ENCODE measurements around the gene PRSS27. TPM values are rescaled to one million over a fixed set of nuclear protein-coding genes. Genes with fewer than 3 reads are reported as not detected.
"Not testable (repeated sequence)": the region's sequence is repeated elsewhere in the genome, so short reads cannot be mapped to it uniquely, and the experiment has no call there.

PRSS27 gene
- total RNA-seq, 6 donors from 2014 or later: 0.91 to 8.1 (median 1.8) TPM

DNA sequence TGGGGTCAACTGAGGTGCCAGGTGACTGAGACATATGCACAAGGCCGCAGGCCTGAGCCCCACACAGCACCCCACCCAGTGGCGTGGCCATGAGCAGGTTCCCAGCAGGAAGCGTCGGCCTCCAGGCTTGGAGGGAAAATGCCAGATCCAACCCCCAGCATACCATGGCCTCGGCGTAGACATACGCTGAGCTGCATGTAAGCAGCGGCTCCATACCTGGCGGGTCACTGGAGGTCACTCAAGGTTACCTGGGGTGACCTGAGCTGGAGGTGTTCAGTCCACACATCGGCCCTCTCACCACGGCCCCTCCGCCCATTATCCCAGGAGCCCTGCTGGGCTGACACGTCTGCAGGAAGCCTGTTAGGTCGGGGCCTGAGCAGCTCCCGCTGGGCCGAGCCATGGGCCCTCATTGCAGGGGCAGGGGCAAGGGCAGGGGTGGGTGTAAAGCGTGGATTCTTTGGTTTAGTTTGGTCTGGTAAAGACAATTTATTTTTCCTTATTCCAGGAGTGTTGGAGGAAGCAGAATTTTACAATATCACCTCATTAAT lies 22.5 kb downstream of the PRSS27 start:
- 89 to 95% methylated on average over 10 to 17 of the region's 17 CpGs for WGBS, 2 donors
- peaks cover 20 to 60% (median 59%) of the 10 kb centered on the region in 4 donors for H3K36me3 ChIP-seq
- no peak for TF ChIP-seq POLR2AphosphoS5 (IDR thresholded peaks at IDR 0.05)
- TF ChIP-seq EP300 (IDR thresholded peaks at IDR 0.05): no peak
- TF ChIP-seq CTCF (IDR thresholded peaks at IDR 0.05): no peak
- TF ChIP-seq POLR2A (IDR thresholded peaks at IDR 0.05): no peak

DNA sequence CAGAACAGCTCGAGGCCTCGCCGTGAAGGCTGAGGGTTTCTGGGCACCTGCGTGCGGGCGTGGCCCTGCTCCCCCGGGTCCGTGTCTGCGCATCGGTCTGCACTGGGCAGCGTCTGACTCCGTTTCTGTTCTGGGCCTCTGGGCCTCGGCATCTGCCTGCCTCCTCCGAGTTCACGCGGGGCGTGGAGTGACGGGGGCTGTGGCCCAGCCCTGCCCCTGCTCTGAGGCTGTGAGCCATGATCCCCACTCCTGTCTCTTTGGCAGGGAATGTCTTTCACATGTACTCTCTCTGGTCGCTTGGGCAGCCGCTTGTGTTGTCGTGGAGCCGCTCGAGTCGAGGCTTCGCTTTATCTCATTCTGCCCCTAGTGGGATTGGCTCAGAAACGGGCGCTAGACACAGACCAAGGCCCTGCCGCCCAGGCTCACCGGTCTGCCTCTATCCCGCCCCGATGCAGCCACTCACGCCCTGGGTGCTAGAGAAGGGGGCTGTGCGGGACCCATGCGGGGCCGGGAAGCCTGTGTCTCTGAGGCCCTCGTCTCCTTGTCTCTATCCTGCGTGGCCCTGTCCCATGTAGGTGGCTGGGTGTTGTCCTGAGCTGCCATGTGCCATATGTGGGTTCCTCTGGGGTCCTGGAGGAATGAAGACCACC lies 23.3 kb downstream of the PRSS27 start:
- 90 to 94% methylated on average over 12 to 30 of the region's 37 CpGs for WGBS, 2 donors

More for the DNA sequence above, 22.5 kb downstream of the PRSS27 start:
- DNase-seq: peak in 1 of 2 donors; percentile 66
- H3K9me3 ChIP-seq: no peaks in the 10 kb centered on the region
- ATAC-seq (ENCODE audit: low FRiP score in 2 of 2): no peak
- no peak overlapping the region for H3K4me3 ChIP-seq
- H3K27ac ChIP-seq: no peak overlapping the region
- H3K27me3 ChIP-seq: no peaks in the 10 kb centered on the region
- peaks cover 0 to 11% (median 7%) of the 10 kb centered on the region in 4 donors for H3K4me1 ChIP-seq

DNA sequence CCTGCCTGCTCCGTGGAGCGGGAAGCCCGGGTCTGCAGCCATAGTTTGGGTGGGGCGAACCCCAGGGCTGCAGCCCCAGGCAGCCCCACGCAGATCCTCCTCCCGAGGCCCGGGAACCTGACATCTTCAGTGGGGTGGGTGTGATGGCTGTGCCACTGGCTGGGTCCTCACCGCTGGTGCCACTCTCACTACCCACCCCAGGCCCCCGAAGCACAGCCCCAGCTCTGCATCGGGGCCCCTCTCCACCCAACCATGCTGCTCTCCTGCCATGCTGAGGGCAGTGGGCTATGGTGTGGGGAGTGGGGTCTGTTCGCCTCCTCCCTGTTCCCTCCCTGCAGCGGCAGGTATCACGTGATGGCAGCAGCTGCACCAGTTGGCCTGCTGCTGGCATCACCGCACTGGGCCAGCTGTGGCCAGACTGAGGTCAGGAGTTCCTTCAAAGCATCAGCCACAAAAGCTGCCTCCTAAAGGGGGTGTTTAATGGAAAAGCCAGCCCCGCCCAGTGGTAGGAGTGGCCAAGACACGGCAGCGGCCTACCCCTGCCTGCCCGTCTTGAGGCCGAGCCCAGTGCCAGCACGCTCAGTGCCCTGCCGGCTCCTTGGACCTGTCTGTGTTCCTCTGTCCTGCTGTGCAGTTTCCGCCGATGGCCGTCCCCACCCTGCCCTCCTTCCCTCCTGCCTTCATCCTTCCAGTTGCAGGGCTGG lies 26.9 kb downstream of the PRSS27 start:
- H3K4me3 ChIP-seq: no peak overlapping the region
- H3K4me1 ChIP-seq: peaks cover 0 to 27% (median 15%) of the 10 kb centered on the region in 4 donors
- ATAC-seq (ENCODE audit: low FRiP score in 2 of 2): no peak
- H3K27me3 ChIP-seq: no peaks in the 10 kb centered on the region
- H3K27ac ChIP-seq: no peak overlapping the region
- WGBS, 2 donors: 75 to 77% methylated on average over 10 to 20 of the region's 24 CpGs
- no peaks in the 10 kb centered on the region for H3K9me3 ChIP-seq
- DNase-seq: peak in 1 of 2 donors; percentile 74
- no peak for TF ChIP-seq CTCF (IDR thresholded peaks at IDR 0.05)
- TF ChIP-seq POLR2AphosphoS5 (IDR thresholded peaks at IDR 0.05): no peak
- TF ChIP-seq POLR2A (IDR thresholded peaks at IDR 0.05): no peak
- TF ChIP-seq EP300 (IDR thresholded peaks at IDR 0.05): no peak
- H3K36me3 ChIP-seq: peaks cover 0 to 30% (median 22%) of the 10 kb centered on the region in 4 donors

More for the DNA sequence above, 23.3 kb downstream of the PRSS27 start:
- Histone ChIP-seq H3K4me1 (peaks cover 0 to 18% (median 12%) of the 10 kb centered on the region in 4 donors), H3K36me3 (peaks cover 14 to 54% (median 51%) of the 10 kb centered on the region in 4 donors)
- not testable (repeated sequence) for ATAC-seq (ENCODE audit: low FRiP score in 2 of 2); H3K9me3 ChIP-seq; H3K27ac ChIP-seq; H3K4me3 ChIP-seq; H3K27me3 ChIP-seq
- DNase-seq: peak in 1 of 2 donors; percentile 48

DNA sequence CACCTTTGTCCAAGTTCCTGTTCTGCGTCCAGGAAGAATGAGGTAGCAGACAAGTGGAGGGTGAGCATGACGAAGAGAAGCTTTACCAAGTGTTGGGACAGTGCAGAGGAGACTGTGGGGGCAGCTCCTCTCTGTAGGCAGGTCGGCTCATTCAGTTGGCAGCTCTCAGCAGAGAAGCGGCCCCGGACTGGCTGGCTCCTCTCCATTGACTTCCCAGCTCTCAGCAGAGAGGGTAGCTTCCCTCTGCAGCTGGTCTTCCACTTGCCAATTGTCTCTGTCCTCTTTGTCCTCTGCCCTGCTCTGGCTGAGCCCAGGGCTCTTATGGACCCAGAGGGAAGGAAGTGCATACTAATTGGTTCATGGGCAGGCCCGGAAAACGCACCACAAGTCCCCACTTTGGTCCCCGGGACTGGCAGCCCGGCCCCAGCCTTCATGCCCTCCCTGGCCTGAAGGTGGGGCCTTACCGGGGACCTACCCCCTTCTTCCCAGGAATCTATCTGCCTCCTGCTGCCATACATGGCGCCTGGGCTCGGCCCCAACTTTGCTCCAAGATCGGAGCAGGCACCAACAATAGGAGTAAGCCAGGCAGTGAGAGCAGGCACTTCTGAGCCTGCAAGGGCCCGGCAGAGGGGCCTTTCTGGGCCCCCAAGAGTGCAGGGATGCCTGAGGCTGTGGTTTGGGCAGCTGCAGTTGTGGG lies 27.6 kb downstream of the PRSS27 start:
- WGBS, 2 donors: 76 to 86% methylated on average over 5 to 14 of the region's 14 CpGs
- TF ChIP-seq CTCF (IDR thresholded peaks at IDR 0.05) (no peak), EP300 (IDR thresholded peaks at IDR 0.05) (no peak), POLR2AphosphoS5 (IDR thresholded peaks at IDR 0.05) (no peak), POLR2A (IDR thresholded peaks at IDR 0.05) (no peak)
- ATAC-seq (ENCODE audit: low FRiP score in 2 of 2): no peak

More for the DNA sequence above, 27.6 kb downstream of the PRSS27 start:
- Histone ChIP-seq H3K4me3 (no peak overlapping the region), H3K9me3 (no peaks in the 10 kb centered on the region), H3K27ac (no peak overlapping the region), H3K4me1 (peaks cover 6 to 33% (median 20%) of the 10 kb centered on the region in 4 donors), H3K36me3 (peaks cover 0 to 23% (median 15%) of the 10 kb centered on the region in 4 donors), H3K27me3 (no peaks in the 10 kb centered on the region)
- DNase-seq: peak in 1 of 2 donors; percentile 41

All from upper lobe of left lung (tissue), 6 donors.